Measurements from ENCODE around the gene KIF5C.

KIF5C gene

DNA sequence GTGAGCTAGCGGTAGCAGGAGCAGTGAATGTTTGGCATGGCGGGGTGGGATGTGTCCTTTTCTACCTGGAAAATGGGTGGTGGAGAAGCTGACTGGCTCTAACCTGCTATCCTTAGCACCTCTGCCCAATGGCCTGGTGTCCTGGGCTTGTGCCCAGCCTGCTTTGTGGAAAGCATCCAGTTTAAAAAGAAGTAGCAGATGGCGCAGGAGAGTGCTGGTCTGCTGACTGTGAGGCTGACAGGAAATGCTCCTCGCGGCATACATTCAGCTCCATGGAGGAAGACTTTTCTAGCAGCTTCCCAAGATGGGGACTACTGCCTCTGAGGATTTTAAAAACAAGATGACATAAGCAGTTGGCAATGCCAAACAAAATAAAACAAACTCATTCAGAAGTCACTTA lies 107.3 kb downstream of the KIF5C start:
- no peak overlapping the region for H2AFZ ChIP-seq (ENCODE audit: low read length)
- no peaks in the 10 kb centered on the region for H3K36me3 ChIP-seq (ENCODE audit: insufficient read depth, low read length)
- H3K4me1 ChIP-seq (ENCODE audit: insufficient read depth, low read length, poor library complexity, severe bottlenecking): no peaks in the 10 kb centered on the region
- no peaks in the 10 kb centered on the region for H3K9me3 ChIP-seq (ENCODE audit: insufficient read depth, low read depth, low read length)
- no peak overlapping the region for H3K9ac ChIP-seq (ENCODE audit: low read depth, low read length, poor library complexity, severe bottlenecking)
- no peak overlapping the region for H3K4me3 ChIP-seq (ENCODE audit: low read length, poor library complexity, severe bottlenecking)
- no peaks in the 10 kb centered on the region for H3K79me2 ChIP-seq (ENCODE audit: insufficient read depth, low read length)
- H3K27me3 ChIP-seq (ENCODE audit: insufficient read depth, low read length, poor library complexity, severe bottlenecking): no peaks in the 10 kb centered on the region
- H3K9me2 ChIP-seq (replicated peaks; ENCODE audit: low read depth, low read length): no peaks in the 10 kb centered on the region
- H3K4me2 ChIP-seq (ENCODE audit: low read depth, low read length, poor library complexity, severe bottlenecking): no peak overlapping the region
- TF ChIP-seq EZH2phosphoT487 (IDR thresholded peaks at IDR 0.05; ENCODE audit: borderline replicate concordance): no peak
- TF ChIP-seq, protein P1, sequence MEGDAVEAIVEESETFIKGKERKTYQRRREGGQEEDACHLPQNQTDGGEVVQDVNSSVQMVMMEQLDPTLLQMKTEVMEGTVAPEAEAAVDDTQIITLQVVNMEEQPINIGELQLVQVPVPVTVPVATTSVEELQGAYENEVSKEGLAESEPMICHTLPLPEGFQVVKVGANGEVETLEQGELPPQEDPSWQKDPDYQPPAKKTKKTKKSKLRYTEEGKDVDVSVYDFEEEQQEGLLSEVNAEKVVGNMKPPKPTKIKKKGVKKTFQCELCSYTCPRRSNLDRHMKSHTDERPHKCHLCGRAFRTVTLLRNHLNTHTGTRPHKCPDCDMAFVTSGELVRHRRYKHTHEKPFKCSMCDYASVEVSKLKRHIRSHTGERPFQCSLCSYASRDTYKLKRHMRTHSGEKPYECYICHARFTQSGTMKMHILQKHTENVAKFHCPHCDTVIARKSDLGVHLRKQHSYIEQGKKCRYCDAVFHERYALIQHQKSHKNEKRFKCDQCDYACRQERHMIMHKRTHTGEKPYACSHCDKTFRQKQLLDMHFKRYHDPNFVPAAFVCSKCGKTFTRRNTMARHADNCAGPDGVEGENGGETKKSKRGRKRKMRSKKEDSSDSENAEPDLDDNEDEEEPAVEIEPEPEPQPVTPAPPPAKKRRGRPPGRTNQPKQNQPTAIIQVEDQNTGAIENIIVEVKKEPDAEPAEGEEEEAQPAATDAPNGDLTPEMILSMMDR (conservative IDR thresholded peaks at IDR 0.05; ENCODE audit: low read length): no peak
- H3F3A ChIP-seq (ENCODE audit: low read depth): no peaks in the 10 kb centered on the region
- no peaks in the 10 kb centered on the region for H4K20me1 ChIP-seq (ENCODE audit: insufficient read depth, low read length, poor library complexity, severe bottlenecking)

DNA sequence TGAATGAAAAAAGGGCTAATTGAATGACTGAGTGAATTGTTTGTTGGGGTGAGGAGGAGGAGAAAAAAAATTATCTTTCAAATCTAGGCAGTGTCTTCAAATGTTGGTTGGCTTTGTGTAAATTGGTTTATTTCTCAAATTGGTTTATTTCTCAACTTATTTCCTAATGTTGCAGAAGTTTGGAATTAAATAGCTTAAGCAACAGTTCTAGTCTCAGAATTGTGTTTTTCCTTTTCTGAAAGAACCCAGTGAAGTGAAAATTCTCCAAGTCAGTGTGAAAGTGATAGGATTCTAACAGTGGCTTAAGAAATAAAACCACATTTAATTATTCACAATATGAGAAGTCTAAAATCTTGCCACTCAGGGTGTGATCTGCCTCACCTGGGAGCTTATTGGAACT lies 108.9 kb downstream of the KIF5C start:
- H3K9me3 ChIP-seq (ENCODE audit: insufficient read depth, low read depth, low read length): no peaks in the 10 kb centered on the region
- H3K79me2 ChIP-seq (ENCODE audit: insufficient read depth, low read length): no peaks in the 10 kb centered on the region
- no peaks in the 10 kb centered on the region for H3K9me2 ChIP-seq (replicated peaks; ENCODE audit: low read depth, low read length)
- no peaks in the 10 kb centered on the region for H3K27me3 ChIP-seq (ENCODE audit: insufficient read depth, low read length, poor library complexity, severe bottlenecking)
- H3K4me3 ChIP-seq (ENCODE audit: low read length, poor library complexity, severe bottlenecking): no peak overlapping the region
- H3K36me3 ChIP-seq (ENCODE audit: insufficient read depth, low read length): no peaks in the 10 kb centered on the region
- TF ChIP-seq, protein P1 (conservative IDR thresholded peaks at IDR 0.05; ENCODE audit: low read length): no peak
- TF ChIP-seq EZH2phosphoT487 (IDR thresholded peaks at IDR 0.05; ENCODE audit: borderline replicate concordance): no peak
- no peaks in the 10 kb centered on the region for H3K4me1 ChIP-seq (ENCODE audit: insufficient read depth, low read length, poor library complexity, severe bottlenecking)
- no peaks in the 10 kb centered on the region for H4K20me1 ChIP-seq (ENCODE audit: insufficient read depth, low read length, poor library complexity, severe bottlenecking)
- H2AFZ ChIP-seq (ENCODE audit: low read length): no peak overlapping the region
- H3F3A ChIP-seq (ENCODE audit: low read depth): no peaks in the 10 kb centered on the region
- H3K9ac ChIP-seq (ENCODE audit: low read depth, low read length, poor library complexity, severe bottlenecking): no peak overlapping the region
- H3K4me2 ChIP-seq (ENCODE audit: low read depth, low read length, poor library complexity, severe bottlenecking): no peak overlapping the region

DNA sequence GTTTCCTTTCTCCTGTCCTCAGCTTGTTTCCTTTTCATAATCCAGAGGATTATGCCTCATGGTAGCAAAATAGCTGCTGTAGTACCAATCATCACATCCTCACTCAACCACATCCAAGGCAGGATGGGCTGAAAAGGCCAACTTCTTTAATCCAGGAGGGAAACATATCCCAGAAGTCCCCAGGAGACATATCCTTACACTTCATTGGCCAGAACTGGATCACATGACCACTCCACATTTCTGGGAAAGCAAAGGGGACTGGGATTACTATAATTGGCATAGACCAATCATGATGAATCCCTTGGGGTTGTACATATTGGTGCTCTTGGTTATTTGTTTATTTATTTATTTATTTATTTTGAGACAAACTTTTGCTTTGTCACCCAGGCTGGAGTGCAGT lies 109.4 kb downstream of the KIF5C start:
- Histone ChIP-seq H3F3A (ENCODE audit: low read depth) (no peaks in the 10 kb centered on the region), H3K4me2 (ENCODE audit: low read depth, low read length, poor library complexity, severe bottlenecking) (no peak overlapping the region), H3K9me2 (replicated peaks; ENCODE audit: low read depth, low read length) (no peaks in the 10 kb centered on the region), H2AFZ (ENCODE audit: low read length) (no peak overlapping the region), H3K36me3 (ENCODE audit: insufficient read depth, low read length) (no peaks in the 10 kb centered on the region), H3K4me1 (ENCODE audit: insufficient read depth, low read length, poor library complexity, severe bottlenecking) (no peaks in the 10 kb centered on the region), H3K9ac (ENCODE audit: low read depth, low read length, poor library complexity, severe bottlenecking) (no peak overlapping the region), H4K20me1 (ENCODE audit: insufficient read depth, low read length, poor library complexity, severe bottlenecking) (no peaks in the 10 kb centered on the region), H3K79me2 (ENCODE audit: insufficient read depth, low read length) (no peaks in the 10 kb centered on the region), H3K4me3 (ENCODE audit: low read length, poor library complexity, severe bottlenecking) (no peak overlapping the region), H3K27me3 (ENCODE audit: insufficient read depth, low read length, poor library complexity, severe bottlenecking) (no peaks in the 10 kb centered on the region), H3K9me3 (ENCODE audit: insufficient read depth, low read depth, low read length) (no peaks in the 10 kb centered on the region)
- TF ChIP-seq EZH2phosphoT487 (IDR thresholded peaks at IDR 0.05; ENCODE audit: borderline replicate concordance): no peak
- TF ChIP-seq, protein P1 (conservative IDR thresholded peaks at IDR 0.05; ENCODE audit: low read length): no peak
